ENCODE data around the gene PHKG2.
A peak's percentile ranks its signal among the peaks of the same experiment; 100 is the strongest.

Gene PHKG2

GRCh38 chr16:30728899-30729672 lies 19.1 kb upstream of the PHKG2 start:
- DNase-seq = no peak

GRCh38 chr16:30731411-30731810 lies 16.8 kb upstream of the PHKG2 start:
- no peak for DNase-seq

- no peak for DNase-seq
Observed at GRCh38 chr16:30736995-30737793, 11.0 kb upstream of the PHKG2 start.

- no peak for DNase-seq
Observed at GRCh38 chr16:30737794-30738648, 10.2 kb upstream of the PHKG2 start.

- DNase-seq = no peak
Observed at GRCh38 chr16:30738984-30739951, 9.0 kb upstream of the PHKG2 start.

- peak; percentile 85 for DNase-seq
Observed at GRCh38 chr16:30740364-30741251, 7.6 kb upstream of the PHKG2 start.

- DNase-seq = no peak
Observed at GRCh38 chr16:30741461-30741914, 6.7 kb upstream of the PHKG2 start.

- no peak for DNase-seq
Observed at GRCh38 chr16:30743716-30744115, 4.5 kb upstream of the PHKG2 start.

DNA sequence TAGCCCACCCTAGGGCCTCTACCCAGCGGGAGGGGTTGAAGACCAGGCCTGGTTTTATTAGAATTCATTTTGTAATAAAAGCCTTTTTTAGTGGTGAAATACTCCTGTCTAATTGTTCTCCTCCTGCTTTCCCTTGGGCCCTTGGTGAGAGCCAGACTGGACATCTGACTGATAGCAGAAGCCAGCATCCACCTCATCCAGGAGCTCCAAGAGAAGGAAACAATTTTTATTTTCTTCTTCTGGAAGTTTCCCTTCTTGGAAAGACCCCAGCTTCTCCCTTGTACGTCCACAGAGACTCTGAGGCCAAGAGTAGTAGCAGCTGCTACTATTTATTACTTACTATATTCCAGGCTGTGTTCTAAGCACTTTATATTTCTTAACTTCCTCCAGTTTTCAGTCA lies 4.0 kb upstream of the PHKG2 start:
- DNase-seq = no peak

GRCh38 chr16:30745082-30745481 lies 3.1 kb upstream of the PHKG2 start:
- no peak for DNase-seq

DNA sequence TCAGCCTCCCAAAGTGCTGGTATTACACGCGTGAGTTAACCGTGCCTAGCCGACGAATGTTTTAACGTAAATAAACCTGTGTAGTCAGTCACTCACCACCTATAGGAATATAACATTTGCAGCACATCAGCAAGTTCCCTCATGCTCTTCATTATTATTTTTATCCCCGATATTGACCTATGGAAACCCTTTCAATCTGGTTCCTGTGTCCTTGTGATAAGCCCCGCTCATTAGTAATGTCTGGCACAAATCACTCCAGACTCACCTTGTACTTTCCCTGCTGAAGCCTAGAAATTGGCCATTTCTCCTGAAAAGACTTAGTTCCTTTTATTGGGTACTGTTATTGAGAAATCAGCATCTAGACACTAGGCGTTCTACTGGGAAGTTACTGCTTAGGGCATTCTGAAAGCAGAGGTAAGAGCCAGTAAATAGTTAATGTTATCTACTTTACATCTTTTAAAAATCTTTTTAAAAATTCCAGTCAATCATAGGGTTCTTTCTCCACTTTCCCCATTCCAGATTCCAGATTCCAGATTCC lies 1.5 kb upstream of the PHKG2 start:
- no peak for DNase-seq

GRCh38 chr16:30747331-30747730 lies 894 bp upstream of the PHKG2 start:
- DNase-seq = no peak

DNA sequence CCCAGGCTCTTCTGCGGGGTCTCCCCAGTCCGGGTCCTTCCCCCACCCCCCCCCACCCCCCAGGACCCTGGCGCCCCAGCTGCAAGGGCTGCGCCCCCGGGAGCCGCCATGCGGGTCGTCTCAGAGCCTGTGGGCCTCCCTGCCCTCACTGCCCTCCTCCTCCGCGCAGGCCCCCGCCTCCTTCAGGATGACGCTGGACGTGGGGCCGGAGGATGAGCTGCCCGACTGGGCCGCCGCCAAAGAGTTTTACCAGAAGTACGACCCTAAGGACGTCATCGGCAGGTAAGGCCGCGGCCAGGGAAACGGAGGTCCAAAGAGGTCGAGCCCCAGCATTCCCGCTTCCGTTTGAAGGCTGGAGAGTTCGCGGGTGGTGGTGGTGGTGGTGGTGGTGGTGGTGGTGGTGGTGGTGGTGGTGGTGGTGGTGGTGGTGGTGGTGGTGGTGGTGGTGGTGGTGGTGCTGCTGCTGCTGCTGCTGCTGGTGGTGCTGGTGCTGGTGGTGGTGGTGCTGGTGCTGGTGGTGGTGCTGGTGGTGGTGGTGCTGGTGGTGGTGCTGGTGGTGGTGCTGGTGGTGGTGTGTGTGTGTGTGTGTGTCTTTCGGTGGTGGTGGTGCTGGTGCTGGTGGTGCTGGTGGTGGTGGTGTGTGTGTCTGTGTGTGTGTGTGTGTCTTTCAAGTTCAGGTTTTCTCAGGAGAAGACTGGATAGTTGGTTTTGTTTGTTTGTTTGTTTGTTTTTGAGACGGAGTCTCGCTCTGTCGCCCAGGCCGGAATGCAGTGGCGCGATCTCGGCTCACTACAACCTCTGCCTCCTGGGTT lies 615 bp downstream of the PHKG2 start:
- peak; percentile 20 for DNase-seq

DNA sequence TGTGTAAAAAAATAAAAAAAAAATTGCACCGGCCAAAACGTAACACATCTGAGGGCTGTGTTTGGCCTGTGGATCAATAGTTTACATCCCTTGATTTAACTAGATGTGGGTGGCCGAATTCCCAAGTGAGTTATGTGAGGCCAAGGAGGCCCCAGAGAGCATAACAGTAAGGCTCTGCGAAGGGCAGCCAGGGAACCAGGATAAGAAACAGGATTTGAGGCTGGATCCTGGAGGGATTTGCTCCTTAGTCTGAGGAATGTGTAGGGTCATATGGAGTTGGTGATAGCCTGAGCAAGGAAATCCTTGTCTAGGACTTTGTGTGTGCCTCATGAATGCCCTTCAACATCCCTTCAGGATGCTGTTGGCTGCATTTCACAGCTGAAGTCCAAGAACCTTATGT lies 2.0 kb downstream of the PHKG2 start:
- no peak for DNase-seq

GRCh38 chr16:30750876-30751465 lies 2.7 kb downstream of the PHKG2 start:
- no peak for DNase-seq

DNA sequence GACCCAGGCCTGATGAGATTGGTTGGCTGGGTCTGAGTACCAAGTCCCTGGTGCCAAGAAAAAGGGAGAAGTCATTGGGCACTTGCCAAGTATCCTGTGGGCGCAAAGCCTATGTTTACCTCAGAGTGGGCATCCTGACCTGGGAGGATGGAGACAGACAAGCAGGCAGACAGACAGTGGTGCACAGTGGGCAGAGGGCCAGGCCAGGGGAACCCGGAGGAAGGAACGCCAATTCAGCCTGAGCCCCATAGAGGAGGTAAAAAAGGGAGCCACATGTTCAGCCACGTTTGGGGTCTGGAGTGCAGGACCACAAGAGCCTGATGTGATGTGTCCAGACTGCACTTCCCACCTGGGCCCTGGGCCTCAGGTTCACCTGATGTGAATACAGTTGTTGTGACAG lies 5.4 kb downstream of the PHKG2 start:
- DNase-seq = no peak

- DNase-seq = no peak
Observed at GRCh38 chr16:30755955-30756780, 7.9 kb downstream of the PHKG2 start.

DNA sequence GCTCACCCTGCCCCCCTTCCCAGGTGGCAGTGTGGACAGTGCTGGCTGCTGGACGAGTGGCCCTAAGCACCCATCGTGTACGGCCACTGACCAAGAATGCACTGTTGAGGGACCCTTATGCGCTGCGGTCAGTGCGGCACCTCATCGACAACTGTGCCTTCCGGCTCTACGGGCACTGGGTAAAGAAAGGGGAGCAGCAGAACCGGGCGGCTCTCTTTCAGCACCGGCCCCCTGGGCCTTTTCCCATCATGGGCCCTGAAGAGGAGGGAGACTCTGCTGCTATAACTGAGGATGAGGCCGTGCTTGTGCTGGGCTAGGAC lies 8.5 kb downstream of the PHKG2 start:
- DNase-seq = no peak

DNA sequence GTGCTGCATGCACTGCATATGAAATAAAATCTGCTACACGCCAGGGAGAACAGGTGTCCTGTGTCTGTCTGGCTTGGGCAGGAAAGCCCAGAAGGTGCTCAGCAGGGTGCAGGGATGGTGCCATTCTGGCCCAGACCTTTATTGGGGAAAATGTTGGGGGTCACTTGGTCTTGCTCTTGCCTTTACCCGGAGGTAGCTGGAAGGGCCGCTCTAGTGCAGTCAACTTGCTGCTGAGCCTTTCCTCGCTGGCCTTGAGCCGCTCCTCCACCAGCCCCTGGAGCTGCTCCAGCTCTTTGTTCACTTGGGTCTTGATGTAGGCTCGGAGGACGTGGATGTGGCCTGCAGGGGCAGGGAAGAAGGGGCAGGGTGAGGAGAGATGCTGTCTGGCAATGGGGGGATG lies 9.1 kb downstream of the PHKG2 start:
- DNase-seq = no peak
